ENCODE results near the gene SPRR2A.

GRCh38 chr1:153025797-153026196, 31.5 kb downstream of the SPRR2A start:
- no peak for TF ChIP-seq EZH2 (IDR thresholded peaks at IDR 0.05)
- no peak for TF ChIP-seq POLR2AphosphoS5 (IDR thresholded peaks at IDR 0.05; ENCODE audit: borderline replicate concordance, low read depth, low read length)
